GM12875 (cell line): ENCODE data around the gene GPHA2.

Source experiments
- H3K4me3 ChIP-seq: one replicate; pipeline ENCODE4 v1.5.1; 2011; ENCODE audit warnings: low read depth, low read length, control low read depth
- CTCF ChIP-seq: IDR thresholded peaks from 2 replicates; pipeline ENCODE4 v1.5.1; 2011; ENCODE audit warnings: low read depth, mild to moderate bottlenecking, control low read depth, inconsistent platforms, low read length, moderate library complexity, borderline replicate concordance; ENCODE audit not compliant: insufficient read depth

The GPHA2 gene

GRCh38 chr11:64936539-64936938, 846 bp upstream of the GPHA2 start:
- TF ChIP-seq CTCF: no peak
- no peak overlapping the region for H3K4me3 ChIP-seq

- no peak for TF ChIP-seq CTCF
- no peak overlapping the region for H3K4me3 ChIP-seq
These were observed 873 bp downstream of the GPHA2 start for GRCh38 chr11:64934682-64935358.

- no peak overlapping the region for H3K4me3 ChIP-seq
- TF ChIP-seq CTCF: no peak
These were observed 1.6 kb downstream of the GPHA2 start for GRCh38 chr11:64933935-64934681.

- TF ChIP-seq CTCF: no peak
- no peak overlapping the region for H3K4me3 ChIP-seq
These were observed 2.3 kb downstream of the GPHA2 start for GRCh38 chr11:64933213-64933934.

DNA sequence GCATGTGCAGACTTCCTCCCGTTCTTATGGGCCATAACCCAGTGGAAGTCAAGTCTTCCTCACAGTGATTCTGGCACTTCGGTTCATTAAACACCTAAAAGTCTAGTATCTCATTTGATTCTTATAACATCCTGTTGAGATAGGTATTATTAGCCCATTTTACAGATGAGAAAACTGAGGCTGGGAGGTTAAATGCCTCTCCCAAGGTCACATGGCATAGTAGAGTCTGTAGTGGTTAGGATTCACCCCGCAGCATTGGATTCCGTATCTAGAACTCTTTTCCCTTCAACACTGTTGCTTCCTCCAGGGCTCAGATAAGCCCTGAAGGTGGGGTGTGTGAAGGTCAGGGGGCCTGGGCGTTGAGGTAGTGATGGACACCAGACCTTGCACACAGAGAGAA, 3.4 kb downstream of the GPHA2 start:
- H3K4me3 ChIP-seq: no peak overlapping the region
- no peak for TF ChIP-seq CTCF

- TF ChIP-seq CTCF: no peak
- no peak overlapping the region for H3K4me3 ChIP-seq
These were observed 4.4 kb downstream of the GPHA2 start for GRCh38 chr11:64931290-64931689.

DNA sequence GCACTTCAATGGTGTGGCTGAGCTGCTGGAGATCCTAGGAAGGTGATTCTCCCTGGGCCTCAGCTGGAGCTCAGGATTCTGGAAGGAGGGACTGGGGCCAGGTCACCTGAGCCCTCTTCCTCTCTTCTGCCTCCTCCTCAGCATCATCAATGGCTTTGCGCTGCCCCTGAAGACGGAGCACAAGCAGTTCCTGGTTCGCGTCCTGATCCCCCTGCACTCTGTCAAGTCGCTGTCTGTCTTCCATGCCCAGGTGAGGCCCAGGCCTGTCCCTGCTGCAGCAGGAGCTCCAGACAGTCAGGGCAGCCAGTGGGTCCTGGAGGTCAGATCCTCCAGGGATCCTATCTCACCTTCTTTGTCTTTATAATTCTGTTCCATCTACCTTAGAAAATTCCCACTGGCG, 5.4 kb downstream of the GPHA2 start:
- TF ChIP-seq CTCF: no peak
- no peak overlapping the region for H3K4me3 ChIP-seq
